Progenitor cell of endocrine pancreas (in vitro differentiated cells): ENCODE results near the gene HTRA3. TPM values are rescaled to one million over a fixed set of nuclear protein-coding genes. Genes with fewer than 3 reads are reported as not detected.
"Not testable (repeated sequence)": the region's sequence is repeated elsewhere in the genome, so short reads cannot be mapped to it uniquely, and the experiment has no call there.

ENCODE experiments used
- DNase-seq: peaks from one replicate; pipeline ENCODE4 v3.0.0; 2021; ENCODE audit warnings: low spot score; ENCODE audit not compliant: unreplicated experiment
- H3K27ac Mint-ChIP-seq: 2 replicates; pipeline ENCODE4 v1.8.0; 2021; ENCODE audit warnings: mild to moderate bottlenecking, moderate library complexity, mixed read lengths
- H3K27me3 Mint-ChIP-seq: 2 replicates; pipeline ENCODE4 v1.8.0; 2021; ENCODE audit warnings: mixed read lengths
- H3K36me3 Mint-ChIP-seq: 2 replicates; pipeline ENCODE4 v1.8.0; 2022; ENCODE audit warnings: mixed read lengths; ENCODE audit not compliant: insufficient read depth
- H3K4me1 Mint-ChIP-seq: 2 replicates; pipeline ENCODE4 v1.8.0; 2021; ENCODE audit warnings: low read depth, mixed read lengths
- H3K4me3 Mint-ChIP-seq: 2 replicates; pipeline ENCODE4 v1.8.0; 2021; ENCODE audit warnings: low read depth, mild to moderate bottlenecking, moderate library complexity, mixed read lengths
- H3K9me3 Mint-ChIP-seq: 2 replicates; pipeline ENCODE4 v1.8.0; 2021; ENCODE audit warnings: low read depth, mixed read lengths
- total RNA-seq: library from RNA; stranded (reverse); gene quantifications from 2 replicates; pipeline ENCODE4 v1.2.1, GENCODE V29; 2021
- TF ChIP-seq, protein P1 (sequence below): fragments of 200-600 bp; sonication (generic); IDR thresholded peaks from one replicate; pipeline ENCODE4 v1.5.0; 2021; ENCODE audit warnings: antibody characterized with exemption, mild to moderate bottlenecking; ENCODE audit not compliant: unreplicated experiment

HTRA3 gene
- total RNA-seq, 1 donor from 2014 or later, result 0.86 TPM

DNA sequence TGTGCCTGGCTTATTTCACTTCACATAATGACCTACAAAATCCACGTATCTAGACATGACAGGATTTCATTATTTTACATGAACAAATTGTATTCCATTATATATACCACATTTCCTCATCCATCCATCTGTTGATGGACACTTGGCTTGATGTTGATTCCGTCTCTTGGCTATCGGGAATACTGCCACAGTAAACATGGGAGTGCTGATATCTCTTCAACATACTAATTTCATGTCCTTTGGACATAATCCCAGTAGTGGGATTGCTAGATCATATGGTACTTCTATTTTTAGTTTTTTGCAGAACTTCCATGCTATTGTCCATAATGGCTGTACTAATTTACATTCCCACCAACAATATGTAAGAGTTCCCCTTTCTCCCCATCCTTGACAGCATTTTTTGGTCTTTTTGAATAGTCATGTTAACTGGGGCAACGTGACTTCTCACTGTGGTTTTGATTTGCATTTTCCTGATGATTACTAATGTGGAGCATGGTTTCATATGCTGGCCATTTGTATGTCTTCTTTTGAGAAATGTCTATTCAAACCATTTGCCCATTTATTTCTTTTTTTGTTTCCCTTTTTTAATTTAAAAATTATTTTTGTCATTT is 68.9 kb downstream of the HTRA3 start:
- peaks cover 10% of the 10 kb centered on the region for H3K27me3 Mint-ChIP-seq

DNA sequence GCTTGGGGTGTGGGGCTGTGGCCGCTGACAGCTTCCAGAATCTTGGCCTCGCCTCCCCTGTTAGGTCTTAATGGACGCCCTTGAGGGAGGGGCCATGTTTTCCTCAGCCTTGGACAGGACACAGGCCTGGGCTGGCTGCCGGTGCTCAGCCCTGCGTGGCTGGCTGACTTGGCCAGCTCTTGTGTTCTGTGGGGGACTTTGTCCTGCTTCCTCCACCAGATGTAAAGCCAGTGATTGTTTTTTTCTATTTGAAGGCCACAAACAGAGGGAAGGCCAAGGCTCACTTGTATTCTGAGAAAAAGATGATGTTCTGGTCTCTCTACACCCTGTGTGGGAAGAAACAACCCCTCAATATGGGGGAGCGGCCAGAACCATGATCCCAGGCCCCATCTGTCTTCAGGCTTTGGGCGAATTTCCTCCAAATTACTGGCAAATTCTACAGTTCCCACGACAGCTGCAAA is 71.3 kb downstream of the HTRA3 start:
- DNase-seq, result no peak
- TF ChIP-seq, protein P1, sequence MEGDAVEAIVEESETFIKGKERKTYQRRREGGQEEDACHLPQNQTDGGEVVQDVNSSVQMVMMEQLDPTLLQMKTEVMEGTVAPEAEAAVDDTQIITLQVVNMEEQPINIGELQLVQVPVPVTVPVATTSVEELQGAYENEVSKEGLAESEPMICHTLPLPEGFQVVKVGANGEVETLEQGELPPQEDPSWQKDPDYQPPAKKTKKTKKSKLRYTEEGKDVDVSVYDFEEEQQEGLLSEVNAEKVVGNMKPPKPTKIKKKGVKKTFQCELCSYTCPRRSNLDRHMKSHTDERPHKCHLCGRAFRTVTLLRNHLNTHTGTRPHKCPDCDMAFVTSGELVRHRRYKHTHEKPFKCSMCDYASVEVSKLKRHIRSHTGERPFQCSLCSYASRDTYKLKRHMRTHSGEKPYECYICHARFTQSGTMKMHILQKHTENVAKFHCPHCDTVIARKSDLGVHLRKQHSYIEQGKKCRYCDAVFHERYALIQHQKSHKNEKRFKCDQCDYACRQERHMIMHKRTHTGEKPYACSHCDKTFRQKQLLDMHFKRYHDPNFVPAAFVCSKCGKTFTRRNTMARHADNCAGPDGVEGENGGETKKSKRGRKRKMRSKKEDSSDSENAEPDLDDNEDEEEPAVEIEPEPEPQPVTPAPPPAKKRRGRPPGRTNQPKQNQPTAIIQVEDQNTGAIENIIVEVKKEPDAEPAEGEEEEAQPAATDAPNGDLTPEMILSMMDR, result no peak
- Mint-ChIP-seq H3K27me3 (peaks cover 16% of the 10 kb centered on the region), H3K27ac (no peak overlapping the region), H3K4me3 (no peak overlapping the region), H3K36me3 (peaks cover 4% of the 10 kb centered on the region), H3K9me3 (peaks cover 10% of the 10 kb centered on the region), H3K4me1 (no peaks in the 10 kb centered on the region)

More for the DNA sequence above, 68.9 kb downstream of the HTRA3 start:
- peaks cover 13% of the 10 kb centered on the region for H3K9me3 Mint-ChIP-seq
- no peak for DNase-seq
- no peak overlapping the region for H3K4me3 Mint-ChIP-seq
- peaks cover 4% of the 10 kb centered on the region for H3K4me1 Mint-ChIP-seq
- H3K36me3 Mint-ChIP-seq, result peaks cover 4% of the 10 kb centered on the region
- H3K27ac Mint-ChIP-seq, result no peak overlapping the region
- TF ChIP-seq, protein P1, result no peak

DNA sequence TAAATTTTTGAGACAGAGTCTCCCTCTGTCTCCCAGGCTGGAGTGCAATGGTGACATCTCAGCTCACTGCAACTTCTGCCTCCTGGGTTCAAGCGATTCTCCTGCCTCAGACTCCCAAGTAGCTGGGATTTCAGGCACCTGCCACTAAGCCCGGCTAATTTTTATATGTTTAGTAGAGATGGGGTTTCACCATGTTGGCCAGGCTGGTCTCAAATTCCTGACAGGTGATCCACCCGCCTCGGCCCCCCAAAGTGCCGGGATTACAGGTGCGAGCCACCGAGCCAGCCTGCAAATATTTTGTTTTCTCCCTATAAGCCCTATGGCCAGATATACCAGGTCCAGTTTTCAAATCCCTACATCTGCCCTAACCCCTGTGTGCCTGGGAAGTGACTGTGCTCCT is 71.7 kb downstream of the HTRA3 start:
- DNase-seq, H3K27ac Mint-ChIP-seq, H3K4me1 Mint-ChIP-seq, H3K4me3 Mint-ChIP-seq, H3K36me3 Mint-ChIP-seq, H3K9me3 Mint-ChIP-seq: not testable (repeated sequence)
- peaks cover 16% of the 10 kb centered on the region for H3K27me3 Mint-ChIP-seq

DNA sequence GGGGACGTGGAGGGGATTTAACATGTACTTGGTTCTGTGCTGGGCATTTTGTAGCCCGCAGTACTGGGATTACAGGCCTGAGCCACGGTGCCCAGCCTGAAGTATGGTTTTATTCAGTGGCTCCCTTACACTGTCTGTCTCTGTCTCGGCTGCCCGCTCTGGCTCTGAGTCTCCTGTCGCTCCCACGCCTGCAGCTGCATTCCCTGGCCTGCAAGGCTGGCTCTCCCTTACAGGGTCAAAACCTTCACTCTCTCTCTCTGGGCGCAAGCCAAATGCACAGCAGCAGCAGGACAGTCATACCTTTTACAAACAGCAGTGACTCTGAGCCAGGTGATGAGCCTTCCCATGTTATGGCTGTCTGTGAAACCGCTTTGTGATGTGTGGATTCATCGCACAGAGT is 72.1 kb downstream of the HTRA3 start:
- Mint-ChIP-seq H3K9me3 (peaks cover 3% of the 10 kb centered on the region), H3K27me3 (peaks cover 16% of the 10 kb centered on the region), H3K4me3 (no peak overlapping the region), H3K36me3 (peaks cover 2% of the 10 kb centered on the region), H3K4me1 (no peaks in the 10 kb centered on the region), H3K27ac (no peak overlapping the region)
- DNase-seq, result no peak
- TF ChIP-seq, protein P1, result no peak

DNA sequence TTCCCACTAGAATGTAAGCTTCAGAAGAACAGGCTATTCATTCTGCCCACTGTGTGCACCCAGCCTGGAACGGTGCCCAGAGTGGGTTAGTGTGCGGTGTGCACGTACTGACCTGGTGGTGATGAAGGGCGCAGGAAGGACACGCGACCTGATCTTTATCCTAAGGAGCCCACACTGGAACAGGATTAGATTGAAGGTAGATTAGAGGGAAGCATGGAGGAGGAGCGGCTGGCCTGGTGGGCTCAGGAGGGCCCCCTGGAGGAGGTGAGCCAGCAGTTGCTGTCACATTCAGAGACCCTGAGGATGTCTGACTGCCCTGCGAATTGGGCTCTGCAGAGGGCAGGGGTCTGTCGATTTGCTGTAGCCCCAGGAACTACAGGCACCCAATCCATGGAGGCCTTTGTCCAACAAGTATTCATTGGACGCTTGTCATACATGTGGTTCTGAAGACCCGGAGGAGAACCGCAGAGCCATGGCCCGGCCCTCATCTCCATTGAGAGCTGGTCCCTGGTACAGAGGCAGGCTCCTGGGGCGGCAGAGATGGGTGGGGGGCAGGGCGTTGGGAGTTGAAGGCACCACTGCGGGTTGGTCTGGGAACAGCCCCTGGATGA is 73.2 kb downstream of the HTRA3 start:
- peaks cover 16% of the 10 kb centered on the region for H3K27me3 Mint-ChIP-seq
- H3K36me3 Mint-ChIP-seq, result no peaks in the 10 kb centered on the region
- H3K27ac Mint-ChIP-seq, result no peak overlapping the region
- no peak overlapping the region for H3K4me3 Mint-ChIP-seq
- DNase-seq, result no peak
- H3K4me1 Mint-ChIP-seq, result no peaks in the 10 kb centered on the region
- TF ChIP-seq, protein P1, result peak; percentile 12
- H3K9me3 Mint-ChIP-seq, result no peaks in the 10 kb centered on the region
